Lower leg skin (tissue), 4 donors: ENCODE results near the gene ATP6V0A1. TPM values are rescaled to one million over a fixed set of nuclear protein-coding genes. Genes with fewer than 3 reads are reported as not detected.
"Not testable (repeated sequence)": the region's sequence is repeated elsewhere in the genome, so short reads cannot be mapped to it uniquely, and the experiment has no call there.

ENCODE experiments used
- DNase-seq, 2 donors: peaks; one replicate each; pipeline ENCODE4 v3.0.0-alpha.2; 2019; ENCODE audit warnings: low spot score in 2 of 2
- H3K4me3 ChIP-seq: fragments of 200-600 bp; sonication (generic); 2 replicates; pipeline ENCODE4 v1.5.1; 2017; ENCODE audit warnings: mild to moderate bottlenecking, low read depth; ENCODE audit not compliant: poor library complexity, severe bottlenecking
- CTCF ChIP-seq, 3 donors: fragments of 450-650 bp; IDR thresholded peaks; one replicate each; pipeline ENCODE4 v1.5.1; 2016; ENCODE audit warnings: antibody characterized with exemption in 3 of 3, mild to moderate bottlenecking in 3 of 3, moderate library complexity in 2 of 3
- POLR2A ChIP-seq, 2 donors: fragments of 450-650 bp; IDR thresholded peaks; one replicate each; pipeline ENCODE4 v1.6.1; 2016 to 2017; ENCODE audit warnings: antibody characterized with exemption in 2 of 2, mild to moderate bottlenecking in 1 of 2, moderate library complexity in 1 of 2
- WGBS, 2 donors: methylation state at CpG; one replicate each; pipeline ENCODE4 v1.1.5; 2018; 5-methylcytosine and 5-hydroxymethylcytosine counted together
- intact Hi-C: fragments of 100-400 bp; cut with DNase I; formaldehyde crosslinking; loops from one replicate; pipeline ENCODE4 v1.15.0; 2023; ENCODE audit warnings: low total_unique reads
- total RNA-seq, 4 donors: library from RNA; depleted of rRNA; stranded (reverse); fragments of >200 nt; gene quantifications; one replicate each; pipeline ENCODE4 v1.1.0, GENCODE V29; 2016

Gene ATP6V0A1
- total RNA-seq, 4 donors from 2014 or later, result 87.6 to 95.3 (median 91.3) TPM

- TF ChIP-seq POLR2A (IDR thresholded peaks at IDR 0.05) (no peak), CTCF (IDR thresholded peaks at IDR 0.05) (no peak)
- 19 to 42% methylated on average over 3 of the region's 3 CpGs for WGBS, 2 donors
- no peak overlapping the region for H3K4me3 ChIP-seq
- no peak for DNase-seq
- intact Hi-C loops, result no loop called here
Measured at GRCh38 chr17:42413464-42414040, 45.1 kb upstream of the ATP6V0A1 start.

- no peak overlapping the region for H3K4me3 ChIP-seq
- TF ChIP-seq POLR2A (IDR thresholded peaks at IDR 0.05), result no peak
- TF ChIP-seq CTCF (IDR thresholded peaks at IDR 0.05), result no peak
- 36 to 38% methylated on average over 5 to 7 of the region's 7 CpGs for WGBS, 2 donors
- intact Hi-C loops, result no loop called here
- DNase-seq, result no peak
Measured at GRCh38 chr17:42414704-42415409, 43.8 kb upstream of the ATP6V0A1 start.

DNA sequence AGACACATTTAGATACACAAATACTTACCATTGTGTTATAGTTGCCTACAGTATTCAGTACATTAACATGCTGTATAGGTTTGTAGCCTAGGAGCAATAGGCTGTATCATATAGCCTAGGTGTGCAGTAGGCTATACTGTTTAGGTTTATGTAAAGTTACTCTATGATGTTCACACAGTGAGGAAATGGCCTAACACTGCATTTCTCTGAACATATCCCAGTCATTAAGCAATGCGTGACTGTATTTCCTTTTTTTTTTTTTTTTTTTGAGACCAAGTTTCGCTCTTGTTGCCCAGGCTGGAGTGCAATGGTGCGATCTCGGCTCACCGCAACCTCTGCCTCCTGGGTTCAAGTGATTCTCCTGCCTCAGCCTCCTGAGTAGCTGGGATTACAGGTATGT lies 40.7 kb upstream of the ATP6V0A1 start:
- intact Hi-C loops, result not testable (repeated sequence)

GRCh38 chr17:42421136-42421506 lies 37.6 kb upstream of the ATP6V0A1 start:
- peak overlapping the region; percentile 81 for H3K4me3 ChIP-seq
- intact Hi-C loops, result loop anchor here (5.0 kb wide), 1 partner anchor 106 kb away; no protein-coding TSS in a partner anchor
- 6 to 7% methylated on average over 6 of the region's 6 CpGs for WGBS, 2 donors
- no peak for TF ChIP-seq POLR2A (IDR thresholded peaks at IDR 0.05)
- TF ChIP-seq CTCF (IDR thresholded peaks at IDR 0.05), result no peak
- DNase-seq, result no peak

More for the DNA sequence above, 40.7 kb upstream of the ATP6V0A1 start:
- DNase-seq, H3K4me3 ChIP-seq: not testable (repeated sequence)
- WGBS, 2 donors, result 72 to 89% methylated on average over 5 of the region's 5 CpGs

DNA sequence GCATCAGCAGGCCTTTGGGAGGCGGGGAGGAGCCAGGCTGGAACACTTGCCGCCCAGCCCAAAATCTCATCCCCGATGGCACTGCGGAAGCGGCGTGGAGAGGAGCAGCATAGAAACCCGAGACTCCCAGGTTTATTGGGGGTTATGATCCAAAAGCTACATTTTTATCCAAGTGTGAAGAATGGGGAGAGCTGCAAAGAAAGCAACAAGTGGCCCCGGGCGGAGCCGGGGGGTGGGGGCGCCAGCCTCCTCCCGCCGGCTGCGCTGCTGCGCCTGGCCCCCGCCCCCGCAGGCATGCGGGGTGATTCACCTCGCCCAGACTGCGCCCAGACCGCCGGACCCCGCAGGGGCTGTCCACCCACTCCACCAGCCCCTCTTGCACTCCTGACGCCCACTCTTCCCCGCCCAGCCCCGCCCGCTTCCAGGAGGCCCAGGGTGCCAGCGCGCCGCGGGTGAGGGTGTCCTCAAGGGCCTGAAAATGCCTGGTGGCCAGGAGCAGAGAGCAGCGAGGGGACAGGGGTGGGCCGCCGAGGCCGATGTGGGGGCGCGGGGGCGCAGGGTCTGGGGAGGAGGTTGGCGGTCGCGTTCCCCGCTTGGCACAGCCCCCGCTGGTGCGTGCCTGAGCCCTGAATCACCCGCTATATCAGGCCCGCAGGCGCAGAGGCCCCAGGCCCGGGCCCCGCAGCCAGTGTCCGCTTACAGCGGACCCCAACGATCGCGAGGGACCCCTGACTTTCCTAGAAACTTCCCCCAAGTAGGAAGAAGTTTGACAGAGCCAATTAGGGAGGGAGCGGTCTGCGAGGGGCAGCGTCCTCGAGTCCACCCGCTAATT lies 37.0 kb upstream of the ATP6V0A1 start:
- peak overlapping the region; percentile 81 for H3K4me3 ChIP-seq
- TF ChIP-seq POLR2A (IDR thresholded peaks at IDR 0.05), result no peak
- no peak for TF ChIP-seq CTCF (IDR thresholded peaks at IDR 0.05)
- no peak for DNase-seq
- 2 to 3% methylated on average over 53 of the region's 59 CpGs for WGBS, 2 donors
- intact Hi-C loops, result loop anchor here (5.0 kb wide), 1 partner anchor 106 kb away; no protein-coding TSS in a partner anchor

DNA sequence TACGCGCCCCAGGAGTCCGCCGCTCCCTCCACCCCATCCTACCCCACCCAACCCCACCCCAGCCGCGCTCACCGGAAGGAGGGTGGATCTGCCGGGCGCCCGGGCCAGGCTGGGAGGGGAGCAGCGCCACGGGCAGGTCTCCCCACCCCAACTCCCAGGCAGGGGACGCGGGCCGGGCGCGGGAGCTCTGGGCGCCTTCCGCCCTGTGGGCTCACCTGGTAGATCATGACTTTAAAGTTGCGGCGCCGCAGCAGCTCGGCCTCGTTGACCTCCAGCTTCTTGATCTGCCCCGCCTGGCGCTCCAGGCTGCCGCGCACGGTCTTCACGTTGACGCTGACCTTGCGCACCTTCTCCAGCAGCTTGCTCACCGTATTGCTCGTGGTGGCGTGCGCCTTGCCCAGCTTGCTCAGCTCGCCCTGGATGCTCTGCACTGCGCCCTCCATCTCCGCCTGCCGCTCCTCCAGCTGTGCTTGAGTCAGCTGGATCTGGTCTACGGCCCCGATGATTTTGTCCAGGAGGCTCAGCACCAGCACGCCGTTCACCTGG lies 36.2 kb upstream of the ATP6V0A1 start:
- TF ChIP-seq CTCF (IDR thresholded peaks at IDR 0.05) (no peak), POLR2A (IDR thresholded peaks at IDR 0.05) (no peak)
- intact Hi-C loops, result loop anchor here (5.0 kb wide), 1 partner anchor 105 kb away; no protein-coding TSS in a partner anchor
- H3K4me3 ChIP-seq, result peak overlapping the region; percentile 81
- 0 to 3% methylated on average over 12 to 40 of the region's 44 CpGs for WGBS, 2 donors
- DNase-seq, result no peak
